ENCODE measurements around the gene GJA3. TPM values are rescaled to one million over a fixed set of nuclear protein-coding genes. Genes with fewer than 3 reads are reported as not detected.

GJA3 gene
- total and polyA plus RNA-seq, 2 donors (not counting 3 experiments of a cell fraction or from before 2014, with no cell fraction given) = not detected

GRCh38 chr13:20149762-20150161 lies 11.1 kb downstream of the GJA3 start:
- Histone ChIP-seq H3K27ac (ENCODE audit: insufficient read depth, low read depth, low read length) (no peak overlapping the region), H3K4me2 (ENCODE audit: insufficient read depth, low read length) (no peak overlapping the region), H3K9me3 (replicated peaks; ENCODE audit: control insufficient read depth, insufficient read depth, low read length) (no peaks in the 10 kb centered on the region), H3K9me1 (replicated peaks; ENCODE audit: control insufficient read depth, extremely low read depth, insufficient read depth, low read length) (no peaks in the 10 kb centered on the region), H3K9ac (replicated peaks; ENCODE audit: extremely low read depth, insufficient read depth, low read length) (no peak overlapping the region), H3K4me3 (replicated peaks in 1 of 3; ENCODE audit: insufficient read depth in 1 of 3, low read depth in 1 of 3, low read length in 3 of 3) (no peak overlapping the region), H4K20me1 (replicated peaks; ENCODE audit: control insufficient read depth, extremely low read depth, insufficient read depth, low read length) (no peaks in the 10 kb centered on the region), H2AFZ (ENCODE audit: low read depth, low read length) (no peak overlapping the region), H3K4me1 (ENCODE audit: control insufficient read depth, extremely low read depth, insufficient read depth, low read length) (no peaks in the 10 kb centered on the region), H3K27me3 (ENCODE audit: control insufficient read depth in 2 of 2, insufficient read depth in 2 of 2, low read length in 2 of 2) (peaks cover 12 to 30% of the 10 kb centered on the region in 2 experiments), H3K79me2 (ENCODE audit: control insufficient read depth, insufficient read depth, low read length) (no peaks in the 10 kb centered on the region), H3K36me3 (ENCODE audit: control insufficient read depth in 2 of 2, extremely low read depth in 1 of 2, insufficient read depth in 2 of 2, low read length in 2 of 2) (no peaks in the 10 kb centered on the region)
- intact Hi-C loops (cut with micrococcal nuclease) (no loop called here), dilution Hi-C loops (cut with MboI; ENCODE audit: extremely low pct_ligation_motif_present, low sequenced_read_pairs) (no loop called here)
- DNase-seq (ENCODE audit: low read depth, low spot score) = no peak
- POLR2A ChIA-PET = no interaction called here
- CTCF ChIA-PET = interaction anchor here (1.2 kb wide), 2 partner anchors 22 to 27 kb away, joined by 3 to 5 read pairs; no protein-coding TSS in a partner anchor
- FAIRE-seq = no peak
- no TSS peak for BruUV-seq (replicated peaks)
- TF ChIP-seq GATA2 (IDR thresholded peaks at IDR 0.05; ENCODE audit: insufficient read depth, insufficient read length, low read depth, low read length) (no peak), FOS (IDR thresholded peaks at IDR 0.05; ENCODE audit: borderline replicate concordance, insufficient read depth, low read length) (no peak), CTCF (IDR thresholded peaks at IDR 0.05; ENCODE audit: extremely low read depth in 1 of 2, insufficient read depth in 1 of 2, low read depth in 1 of 2, low read length in 2 of 2) (no peak), POLR2A (IDR thresholded peaks at IDR 0.05; ENCODE audit: low read depth, low read length) (no peak), JUN (IDR thresholded peaks at IDR 0.05; ENCODE audit: borderline replicate concordance, insufficient read depth, insufficient read length, low read depth) (no peak), EZH2 (IDR thresholded peaks at IDR 0.05; ENCODE audit: borderline replicate concordance, low read depth, low read length, severe bottlenecking) (no peak), MYC (IDR thresholded peaks at IDR 0.05; ENCODE audit: low read depth, low read length) (no peak), POLR2AphosphoS5 (IDR thresholded peaks at IDR 0.05; ENCODE audit: insufficient read depth, low read depth, low read length) (no peak)
- TF ChIP-seq, protein P1, sequence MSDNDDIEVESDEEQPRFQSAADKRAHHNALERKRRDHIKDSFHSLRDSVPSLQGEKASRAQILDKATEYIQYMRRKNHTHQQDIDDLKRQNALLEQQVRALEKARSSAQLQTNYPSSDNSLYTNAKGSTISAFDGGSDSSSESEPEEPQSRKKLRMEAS (IDR thresholded peaks at IDR 0.05; ENCODE audit: insufficient read depth, insufficient read length) = no peak

All from endothelial cell of umbilical vein (primary cell).